ENCODE data around the gene CRK. TPM values are rescaled to one million over a fixed set of nuclear protein-coding genes. Genes with fewer than 3 reads are reported as not detected.
A peak's percentile ranks its signal among the peaks of the same experiment; 100 is the strongest.

Gene CRK
- total and polyA plus RNA-seq, 2 of the 4 experiments (the other 2 are of a cell fraction) = 57.6 to 100 TPM

- Histone ChIP-seq H4K91ac (ENCODE audit: insufficient read depth, low read depth, low read length) (peak overlapping the region; percentile 94), H3K4ac (ENCODE audit: low read depth, low read length) (peak overlapping the region; percentile 99), H3K14ac (replicated peaks; ENCODE audit: low read depth, low read length) (peak overlapping the region; percentile 82), H3K79me1 (ENCODE audit: low read depth in 1 of 2, low read length in 2 of 2) (peaks cover 23 to 67% of the 10 kb centered on the region in 2 experiments), H3K4me1 (ENCODE audit: control insufficient read depth, insufficient read depth, low read length) (peaks cover 29% of the 10 kb centered on the region), H2BK120ac (ENCODE audit: low read depth, low read length) (peak overlapping the region; percentile 83), H3K23ac (ENCODE audit: low read depth, low read length) (peak overlapping the region; percentile 97), H2AK5ac (ENCODE audit: low read depth, low read length) (peak overlapping the region; percentile 94), H2BK15ac (ENCODE audit: low read depth, low read length) (peak overlapping the region; percentile 88; the same call in 2 of the 3 replicates), H2AFZ (replicated peaks; ENCODE audit: low read length, poor library complexity) (peak overlapping the region; percentile 77), H3K56ac (ENCODE audit: extremely low read depth, insufficient read depth, low read length) (peak overlapping the region; percentile 68), H3K9me3 (ENCODE audit: control insufficient read depth, insufficient read depth, low read length) (no peaks in the 10 kb centered on the region), H3K4me3 (ENCODE audit: insufficient read depth, low read depth, low read length) (peak overlapping the region; percentile 42), H3K27me3 (ENCODE audit: control insufficient read depth, insufficient read depth, low read length) (no peaks in the 10 kb centered on the region), H3K9me1 (ENCODE audit: insufficient read depth, low read length) (peaks cover 16% of the 10 kb centered on the region; the same call in 1 of the 2 replicates), H4K20me1 (ENCODE audit: insufficient read depth, low read length) (peaks cover 8% of the 10 kb centered on the region), H2BK20ac (ENCODE audit: low read depth, low read length) (peak overlapping the region; percentile 45), H2AK9ac (replicated peaks; ENCODE audit: low read depth, low read length, poor library complexity) (peak overlapping the region; percentile 98), H2BK5ac (ENCODE audit: low read depth, low read length, poor library complexity, severe bottlenecking) (peak overlapping the region; percentile 82), H3K4me2 (ENCODE audit: low read depth, low read length) (peak overlapping the region; percentile 79), H4K8ac (ENCODE audit: low read depth in 2 of 2, low read length in 2 of 2) (peak overlapping the region; percentile 96), H4K5ac (ENCODE audit: low read depth, low read length) (peak overlapping the region; percentile 66), H3K18ac (ENCODE audit: low read depth, low read length) (peak overlapping the region; percentile 82), H3K36me3 (ENCODE audit: control insufficient read depth, insufficient read depth, low read length) (peaks cover 7% of the 10 kb centered on the region), H3K9ac (ENCODE audit: low read depth, low read length) (peak overlapping the region; percentile 82), H3K27ac (ENCODE audit: insufficient read depth, low read length) (peak overlapping the region; percentile 89)
- ATAC-seq (ENCODE audit: low read depth) (peak; percentile 59), DNase-seq (peak; percentile 84)
- no TSS peak for BruUV-seq (replicated peaks)
- WGBS, 2 experiments (ENCODE audit: extremely low coverage in 2 of 2, insufficient read length in 1 of 2) = 2% methylated on average over 51 of the region's 72 CpGs; no CpG with 5 or more reads in 1 of the 2 experiments
- CTCF ChIA-PET = interaction anchor here (0.9 kb wide), 1 partner anchor 27 kb away, joined by 3 read pairs; no protein-coding TSS in a partner anchor
- POLR2A ChIA-PET (ENCODE audit: unreplicated experiment) = interaction anchor here (0.7 kb wide), 1 partner anchor 567 kb away, joined by 3 read pairs; the partner anchor contains the start of gene HIC1
- TF ChIP-seq MAZ (IDR thresholded peaks at IDR 0.05; ENCODE audit: borderline replicate concordance, low read depth, low read length) (peak; percentile 93), CHD1 (IDR thresholded peaks at IDR 0.05; ENCODE audit: low read depth, low read length) (no peak), RCOR1 (IDR thresholded peaks at IDR 0.05; ENCODE audit: insufficient replicate concordance, low read length) (peak; percentile 42), ELK1 (IDR thresholded peaks at IDR 0.05; ENCODE audit: borderline replicate concordance, low read depth, low read length) (no peak), RFX5 (IDR thresholded peaks at IDR 0.05; ENCODE audit: low read depth, low read length) (no peak), BHLHE40 (IDR thresholded peaks at IDR 0.05; ENCODE audit: low read depth, low read length) (peak; percentile 19; the same call in 1 of the 2 replicates)
- dilution Hi-C loops (cut with HindIII; ENCODE audit: low sequenced_read_pairs, unreplicated experiment) = no loop called here
- intact Hi-C loops (cut with micrococcal nuclease) = no loop called here
- in situ Hi-C loops (cut with MboI; ENCODE audit: low sequenced_read_pairs) = no loop called here
These were observed 32.1 kb upstream of the CRK start for GRCh38 chr17:1487939-1488825.
